Measurements from ENCODE around the gene EEF1E1.

The EEF1E1 gene

DNA sequence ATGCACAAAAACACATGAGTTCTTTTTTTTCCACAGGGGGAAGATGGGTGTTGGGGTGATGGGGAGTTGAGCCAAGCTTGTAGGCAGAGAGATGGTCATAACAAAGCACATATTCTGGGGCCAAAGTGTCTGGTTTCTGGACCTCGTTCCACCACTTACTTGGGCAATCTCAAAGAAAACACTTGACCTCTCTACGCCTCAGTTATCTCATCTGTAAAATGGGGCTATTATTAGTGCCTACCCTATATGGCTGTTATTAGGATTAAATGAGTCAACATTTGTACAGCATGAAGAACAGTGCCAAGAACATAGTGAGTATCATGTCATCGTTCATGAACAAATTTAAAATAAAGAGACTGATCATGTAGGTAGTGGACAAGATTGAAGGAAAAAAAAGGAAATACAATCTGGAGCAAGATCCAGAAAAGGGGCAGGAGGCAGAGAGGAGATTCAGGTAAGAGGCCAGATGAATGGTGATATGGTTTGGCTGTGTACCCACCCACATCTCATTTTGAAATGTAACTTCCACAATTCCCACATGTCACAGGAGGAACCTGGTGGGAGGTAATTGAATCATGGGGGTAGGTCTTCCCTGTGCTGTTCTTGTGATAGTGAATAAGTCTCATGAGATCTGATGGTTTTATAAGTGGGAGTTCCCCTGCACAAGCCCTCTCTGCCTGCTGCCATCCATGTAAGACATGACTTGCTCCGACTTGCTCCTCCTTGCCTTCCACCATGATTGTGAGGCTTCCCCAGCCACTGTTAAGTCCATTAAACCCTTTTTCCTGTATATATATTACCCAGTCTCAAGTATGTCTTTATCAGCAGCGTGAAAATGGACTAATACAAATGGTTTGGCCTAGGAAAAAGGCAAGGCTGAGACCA is 14.2 kb downstream of the EEF1E1 start:
- no peak for DNase-seq (ENCODE audit: low spot score)

DNA sequence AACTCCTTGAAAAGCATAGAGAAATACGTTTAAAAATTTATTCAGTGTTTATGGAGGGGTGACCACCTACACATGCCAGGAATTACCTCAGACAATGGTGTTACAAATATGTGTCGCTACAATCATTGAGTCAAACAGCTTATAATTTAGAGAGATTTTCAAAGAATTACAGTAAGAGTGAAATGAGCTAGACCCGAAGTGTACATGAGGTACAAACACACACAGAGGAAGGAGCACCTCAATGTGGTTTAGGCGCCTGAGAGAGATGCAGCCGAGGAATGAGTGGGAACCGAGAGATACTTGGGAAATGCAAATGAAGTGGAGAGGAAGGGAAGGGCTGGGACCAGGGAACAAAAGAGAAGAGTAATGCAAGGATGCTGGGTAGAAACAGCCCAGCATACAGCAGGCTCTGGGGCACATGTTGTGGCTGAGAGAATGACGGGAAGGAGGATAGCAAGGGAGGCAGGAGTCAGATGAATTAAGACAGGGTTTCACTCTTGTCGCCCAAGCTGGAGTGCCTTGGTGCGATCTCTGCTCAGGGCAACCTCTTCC is 15.5 kb downstream of the EEF1E1 start:
- no peak for DNase-seq (ENCODE audit: low spot score)

DNA sequence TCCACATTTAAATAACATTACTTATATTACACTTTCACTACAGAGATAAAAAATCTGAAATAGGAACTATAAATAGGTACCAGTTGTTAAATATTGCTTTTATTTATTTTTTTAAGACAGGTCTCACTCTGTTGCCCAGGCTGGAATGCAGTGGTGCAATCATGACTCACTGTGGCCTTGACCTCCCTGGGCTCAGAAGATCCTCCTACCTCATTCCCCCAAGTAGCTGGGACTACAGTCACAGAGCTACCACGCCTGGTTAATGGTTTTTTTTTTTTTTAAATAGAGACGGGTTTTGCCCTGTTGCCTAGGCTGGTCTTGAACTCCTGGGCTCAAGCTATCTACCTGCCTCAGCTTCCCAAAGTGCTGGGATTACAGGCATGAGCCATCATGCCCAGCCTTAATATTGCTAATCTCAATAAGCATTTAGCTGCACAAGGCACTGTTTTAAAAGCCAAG is 17.3 kb downstream of the EEF1E1 start:
- DNase-seq (ENCODE audit: low spot score): no peak

GRCh38 chr6:8084586-8084985 is 17.8 kb downstream of the EEF1E1 start:
- no peak for DNase-seq (ENCODE audit: low spot score)

DNA sequence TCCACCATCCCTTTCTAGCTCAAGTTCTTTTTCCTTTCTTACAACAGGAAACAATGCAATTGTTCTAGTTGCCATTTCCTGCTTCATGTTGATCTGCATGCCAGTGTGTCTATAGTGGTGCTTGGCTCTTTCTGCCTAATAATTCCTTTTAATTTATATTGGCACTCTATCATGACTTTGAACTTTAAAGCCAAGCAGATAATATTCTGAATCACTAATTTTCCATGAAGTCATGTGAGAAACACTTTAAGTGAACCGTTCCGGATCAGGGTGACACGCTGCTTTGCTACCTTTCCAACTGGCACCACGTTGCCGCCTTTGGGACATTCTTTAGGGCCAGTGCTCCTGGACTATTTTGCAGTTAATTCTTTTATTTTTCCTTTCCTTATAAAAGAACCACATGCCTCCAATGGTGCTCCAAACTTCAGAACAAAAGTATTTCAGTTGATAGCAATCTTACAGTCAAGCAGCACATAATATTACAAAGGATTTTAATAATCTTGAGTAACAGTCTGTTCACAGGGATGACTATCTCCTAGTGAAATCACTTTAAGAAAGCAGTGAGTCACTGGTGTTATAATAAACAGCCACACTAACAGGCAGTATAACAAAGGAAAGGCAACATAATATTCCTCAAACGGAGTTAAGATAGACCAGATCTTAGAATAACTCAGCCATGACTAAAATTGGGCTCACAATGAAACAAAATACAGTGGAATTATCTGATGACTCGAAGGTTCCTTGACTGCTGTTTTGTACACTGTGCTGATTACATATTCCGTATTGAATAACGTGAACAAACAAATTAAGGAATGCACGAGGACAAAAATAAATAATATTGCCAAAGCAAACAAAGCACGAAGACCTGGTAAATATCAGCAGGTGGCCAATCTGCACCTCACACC is 19.1 kb downstream of the EEF1E1 start:
- no peak for DNase-seq (ENCODE audit: low spot score)

DNA sequence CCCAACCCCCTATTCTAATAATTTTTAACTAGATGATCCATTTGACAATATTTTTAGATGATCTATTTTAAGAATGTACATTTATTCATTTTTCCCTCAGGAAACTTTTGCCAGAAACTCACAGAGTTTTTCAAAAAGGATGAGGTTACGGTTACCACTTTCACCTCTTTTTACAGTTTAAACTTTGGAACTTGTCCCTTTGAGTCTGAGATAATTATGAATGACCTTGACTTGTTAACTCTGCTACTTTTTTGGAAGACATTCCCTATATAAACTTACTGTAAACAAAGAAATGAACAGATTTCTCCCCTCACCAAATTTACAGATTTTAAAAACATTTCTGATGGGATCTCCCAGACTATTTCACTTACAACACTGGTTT is 19.8 kb downstream of the EEF1E1 start:
- no peak for DNase-seq (ENCODE audit: low spot score)

DNA sequence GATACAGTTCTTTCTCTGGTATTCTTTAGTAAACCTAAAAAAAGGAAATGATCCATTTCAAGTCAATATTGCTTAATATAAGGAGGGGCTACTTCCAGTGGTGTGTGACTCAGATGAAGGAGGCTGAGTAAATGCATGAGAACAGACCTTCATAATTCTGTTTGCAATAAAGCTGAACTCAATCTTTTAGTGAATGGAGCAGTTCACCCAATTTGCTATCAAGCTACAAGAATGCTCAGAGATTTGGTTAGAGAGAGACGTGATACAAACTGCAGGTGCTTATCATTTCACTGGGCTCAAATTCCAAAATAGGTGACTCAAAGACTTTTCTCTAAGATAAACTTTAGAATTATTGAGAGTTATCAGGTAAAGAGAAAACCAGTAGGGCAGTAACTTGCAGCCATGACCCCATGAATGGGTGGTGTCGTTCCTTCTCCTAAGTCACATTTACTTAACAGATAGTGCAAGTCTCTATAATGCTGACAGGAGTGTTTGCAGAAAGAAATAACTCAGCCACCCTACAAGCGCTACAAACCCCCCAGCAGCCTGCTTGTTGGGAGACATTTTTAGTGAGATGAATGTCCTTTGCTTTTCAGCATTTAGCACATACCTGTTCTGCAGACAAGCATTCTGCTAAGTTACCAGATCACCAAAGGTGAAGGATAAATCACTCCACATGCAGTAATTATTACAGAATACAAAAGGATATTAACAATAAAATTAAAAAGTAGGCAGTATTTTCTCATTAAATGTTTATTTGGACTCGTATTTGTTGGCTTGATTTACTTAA is 21.8 kb downstream of the EEF1E1 start:
- no peak for DNase-seq (ENCODE audit: low spot score)

GRCh38 chr6:8079126-8079525 is 23.2 kb downstream of the EEF1E1 start:
- DNase-seq (ENCODE audit: low spot score): no peak

DNA sequence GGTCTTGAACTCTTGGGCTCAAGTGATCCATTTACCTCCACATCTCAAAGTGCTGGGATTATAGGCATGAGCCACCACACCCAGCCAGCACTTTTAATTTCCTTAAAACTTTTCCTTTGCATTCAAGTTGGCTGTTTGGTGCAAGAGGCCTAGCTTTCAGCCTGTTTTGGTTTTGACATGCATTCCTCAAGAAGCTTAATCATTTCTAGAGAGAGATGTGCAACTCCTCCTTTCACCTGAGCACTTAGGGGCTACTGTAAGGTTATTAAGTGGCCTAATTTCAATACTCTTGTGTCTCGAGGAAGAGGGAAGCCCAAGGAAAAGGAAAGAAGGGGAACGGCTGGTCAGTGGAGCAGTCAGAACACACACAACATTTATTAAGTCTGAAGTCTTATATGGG is 24.4 kb downstream of the EEF1E1 start:
- DNase-seq (ENCODE audit: low spot score): no peak

- DNase-seq (ENCODE audit: low spot score): no peak
These were observed 26.6 kb downstream of the EEF1E1 start for GRCh38 chr6:8075704-8076103.

- no peak for DNase-seq (ENCODE audit: low spot score)
These were observed 27.2 kb downstream of the EEF1E1 start for GRCh38 chr6:8075185-8075584.

DNA sequence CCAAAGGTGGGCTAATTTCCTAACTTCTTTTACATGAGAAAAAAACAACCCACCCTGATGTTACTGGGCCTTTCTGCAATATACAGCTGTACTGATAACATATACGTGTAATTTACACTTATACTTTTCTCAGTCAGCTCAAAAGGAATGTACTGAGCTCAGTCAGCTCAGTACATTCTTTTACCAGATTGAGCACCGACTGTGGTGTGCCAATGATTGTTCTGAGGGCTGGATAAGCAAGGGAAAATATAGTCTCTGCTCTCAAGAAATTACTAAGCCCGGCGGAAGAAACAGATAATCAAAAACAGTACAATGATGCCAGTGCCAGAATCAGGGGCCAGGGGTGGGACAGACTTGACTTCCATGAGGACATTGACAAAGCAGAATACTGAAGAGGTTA is 28.1 kb downstream of the EEF1E1 start:
- DNase-seq (ENCODE audit: low spot score): no peak

DNA sequence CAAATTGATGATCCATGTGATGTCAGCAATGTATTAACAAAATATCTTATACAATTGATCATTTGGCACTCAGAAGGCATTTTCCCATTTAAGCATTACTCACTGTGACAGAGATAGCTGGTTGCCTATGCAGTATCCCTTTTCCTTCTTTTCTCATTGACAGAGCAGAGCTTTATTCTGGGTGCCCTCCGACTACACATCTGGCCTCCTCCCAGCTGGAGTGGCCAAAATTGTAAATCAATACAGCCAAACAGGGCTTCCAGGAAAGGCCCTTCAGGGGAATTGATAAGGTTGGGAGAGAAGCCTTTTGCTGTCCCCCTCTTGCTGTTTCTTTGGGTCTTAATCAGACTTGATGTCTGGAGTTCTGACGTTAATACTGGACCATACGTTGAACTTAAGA is 28.6 kb downstream of the EEF1E1 start:
- DNase-seq (ENCODE audit: low spot score): no peak

DNA sequence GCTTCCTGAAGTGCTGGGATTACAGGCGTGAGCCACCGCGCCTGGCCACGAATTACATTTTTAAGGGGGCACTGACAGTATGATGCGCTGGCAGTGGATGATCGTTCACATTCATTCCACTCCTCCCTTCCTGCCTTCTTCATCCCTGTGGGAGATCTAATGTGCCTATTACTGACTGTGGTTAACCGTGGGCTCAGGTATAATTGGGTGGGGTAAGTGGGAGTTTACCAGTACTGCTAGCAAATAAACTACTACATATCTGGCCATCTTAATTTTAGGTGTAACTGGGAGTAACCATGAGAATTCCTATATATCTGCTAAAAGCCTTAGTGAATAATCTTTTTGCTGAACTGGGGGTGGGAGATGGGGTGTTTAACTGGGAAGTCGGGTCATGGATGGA is 31.6 kb downstream of the EEF1E1 start:
- no peak for DNase-seq (ENCODE audit: low spot score)

DNA sequence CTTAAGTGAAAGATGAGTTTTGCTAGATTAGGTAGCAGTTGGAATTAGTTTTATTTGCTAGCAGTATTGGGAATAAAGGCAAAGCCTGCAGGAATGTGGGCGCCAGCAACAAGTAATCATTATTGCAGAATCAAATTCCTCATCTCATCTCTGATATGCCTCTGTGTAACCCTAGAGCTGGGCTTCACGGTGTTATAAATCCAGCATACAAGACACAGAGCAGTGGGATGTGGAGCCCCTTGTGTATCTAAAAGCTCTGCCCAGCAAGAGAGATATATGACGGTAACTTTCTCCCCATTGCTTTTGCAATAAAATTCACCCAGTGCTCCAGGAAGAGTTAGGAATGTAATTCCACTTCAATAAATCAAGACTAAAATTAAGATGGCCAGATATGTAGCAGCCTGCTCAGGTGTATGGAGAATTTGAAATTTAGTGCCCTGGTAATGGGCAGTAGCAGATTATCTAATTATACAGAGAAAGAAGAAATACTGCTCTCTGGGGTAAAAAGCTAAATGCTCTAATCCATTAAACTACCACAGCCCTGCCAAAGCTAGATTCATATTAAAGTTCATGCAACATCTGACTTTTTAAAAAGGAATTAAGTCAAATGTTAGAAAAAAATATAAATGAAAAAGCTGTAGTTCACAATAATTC is 32.6 kb downstream of the EEF1E1 start:
- no peak for DNase-seq (ENCODE audit: low spot score)

DNA sequence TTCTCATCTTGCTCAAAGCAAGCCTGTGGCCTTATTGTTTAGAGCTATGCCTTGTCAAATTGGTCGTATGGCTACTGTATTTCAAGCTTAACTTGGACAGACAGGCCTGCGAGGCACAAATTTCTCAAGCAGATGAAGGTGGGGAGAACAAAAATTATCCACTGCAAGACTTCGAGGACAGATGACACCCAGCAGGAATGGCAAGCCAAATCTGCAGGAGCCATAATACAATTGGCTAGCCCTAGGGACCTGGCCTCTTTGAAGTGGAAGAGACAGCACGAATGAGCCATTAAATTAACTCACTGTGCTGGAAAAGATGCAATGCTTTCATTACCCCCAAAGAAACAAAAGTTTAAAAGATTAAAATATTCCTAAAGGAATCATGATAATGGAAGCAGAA is 33.2 kb downstream of the EEF1E1 start:
- peak; percentile 21 for DNase-seq (ENCODE audit: low spot score)

- no peak for DNase-seq (ENCODE audit: low spot score)
These were observed 36.2 kb downstream of the EEF1E1 start for GRCh38 chr6:8066108-8066507.

- no peak for DNase-seq (ENCODE audit: low spot score)
These were observed 36.8 kb downstream of the EEF1E1 start for GRCh38 chr6:8065519-8065911.

DNA sequence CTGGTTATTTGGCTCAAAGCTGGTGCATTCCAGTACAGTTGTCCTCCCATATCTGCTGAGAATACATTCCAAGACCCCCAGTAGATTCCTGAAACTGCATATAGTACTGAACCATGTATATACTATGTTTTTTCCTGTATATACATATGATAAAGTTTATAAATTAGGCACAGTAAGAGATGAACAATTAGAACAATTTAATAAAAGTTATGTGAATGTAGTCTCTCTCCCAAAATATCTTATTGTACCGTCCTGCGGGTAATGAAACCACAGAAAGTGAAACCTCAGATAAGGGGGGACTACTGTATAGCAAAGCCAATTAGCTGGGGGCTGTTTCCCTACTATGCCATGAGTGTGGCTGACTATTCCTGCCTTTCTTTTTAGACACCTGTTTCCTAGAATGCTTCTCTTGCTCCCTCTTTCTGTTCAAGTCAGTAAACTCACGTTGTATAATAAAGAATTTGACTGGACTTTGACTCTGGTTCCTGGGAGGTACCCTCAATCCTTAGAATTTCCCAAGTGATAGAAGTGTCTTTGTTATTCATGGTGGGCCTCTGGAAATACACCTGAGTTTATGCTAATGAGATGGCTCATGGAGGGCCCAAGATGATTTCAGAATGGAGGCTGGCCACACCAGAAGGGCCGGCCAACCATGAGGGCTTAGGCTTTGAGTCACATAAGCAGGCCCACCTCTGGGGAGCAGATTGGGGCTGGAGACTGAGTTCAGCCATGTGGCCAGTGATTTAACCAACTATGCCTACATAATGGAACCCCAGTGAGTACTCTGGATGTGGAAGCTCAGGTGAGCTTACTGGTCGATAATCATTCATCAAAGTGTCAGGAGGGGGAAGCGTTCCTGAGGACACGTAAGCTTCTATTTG is 37.5 kb downstream of the EEF1E1 start:
- peak; percentile 22 for DNase-seq (ENCODE audit: low spot score)

Measured in cerebellar cortex (tissue), 1 donor.